ENCODE data around the gene ADAMTS19. TPM values are rescaled to one million over a fixed set of nuclear protein-coding genes. Genes with fewer than 3 reads are reported as not detected.

ADAMTS19 gene
- total RNA-seq, 1 donor, result 0.09 TPM

DNA sequence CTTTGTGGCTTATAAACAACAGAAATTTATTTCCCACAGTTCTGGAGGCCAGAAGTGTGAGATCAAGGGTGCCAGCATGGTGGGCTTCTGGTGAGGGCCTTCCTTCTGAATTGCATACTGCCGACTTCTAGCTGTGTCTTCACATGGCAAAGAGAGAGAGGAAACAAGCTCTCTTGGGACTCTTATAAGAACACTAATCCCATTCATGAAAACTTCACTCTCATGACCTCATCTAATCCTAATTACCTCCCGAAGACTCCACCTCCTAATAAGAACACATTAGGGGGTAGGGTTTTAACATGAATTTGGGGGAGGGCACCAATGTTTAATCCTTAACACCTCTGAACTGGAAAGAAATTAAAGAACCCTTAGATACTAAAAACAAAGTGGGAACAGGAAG lies 211.9 kb downstream of the ADAMTS19 start:
- no peak for DNase-seq (ENCODE audit: low read depth)
- H3K4me3 ChIP-seq (ENCODE audit: low read depth, low read length), result no peak overlapping the region
- TF ChIP-seq, protein P1, sequence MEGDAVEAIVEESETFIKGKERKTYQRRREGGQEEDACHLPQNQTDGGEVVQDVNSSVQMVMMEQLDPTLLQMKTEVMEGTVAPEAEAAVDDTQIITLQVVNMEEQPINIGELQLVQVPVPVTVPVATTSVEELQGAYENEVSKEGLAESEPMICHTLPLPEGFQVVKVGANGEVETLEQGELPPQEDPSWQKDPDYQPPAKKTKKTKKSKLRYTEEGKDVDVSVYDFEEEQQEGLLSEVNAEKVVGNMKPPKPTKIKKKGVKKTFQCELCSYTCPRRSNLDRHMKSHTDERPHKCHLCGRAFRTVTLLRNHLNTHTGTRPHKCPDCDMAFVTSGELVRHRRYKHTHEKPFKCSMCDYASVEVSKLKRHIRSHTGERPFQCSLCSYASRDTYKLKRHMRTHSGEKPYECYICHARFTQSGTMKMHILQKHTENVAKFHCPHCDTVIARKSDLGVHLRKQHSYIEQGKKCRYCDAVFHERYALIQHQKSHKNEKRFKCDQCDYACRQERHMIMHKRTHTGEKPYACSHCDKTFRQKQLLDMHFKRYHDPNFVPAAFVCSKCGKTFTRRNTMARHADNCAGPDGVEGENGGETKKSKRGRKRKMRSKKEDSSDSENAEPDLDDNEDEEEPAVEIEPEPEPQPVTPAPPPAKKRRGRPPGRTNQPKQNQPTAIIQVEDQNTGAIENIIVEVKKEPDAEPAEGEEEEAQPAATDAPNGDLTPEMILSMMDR (IDR thresholded peaks at IDR 0.05; ENCODE audit: insufficient read depth, low read length), result no peak

DNA sequence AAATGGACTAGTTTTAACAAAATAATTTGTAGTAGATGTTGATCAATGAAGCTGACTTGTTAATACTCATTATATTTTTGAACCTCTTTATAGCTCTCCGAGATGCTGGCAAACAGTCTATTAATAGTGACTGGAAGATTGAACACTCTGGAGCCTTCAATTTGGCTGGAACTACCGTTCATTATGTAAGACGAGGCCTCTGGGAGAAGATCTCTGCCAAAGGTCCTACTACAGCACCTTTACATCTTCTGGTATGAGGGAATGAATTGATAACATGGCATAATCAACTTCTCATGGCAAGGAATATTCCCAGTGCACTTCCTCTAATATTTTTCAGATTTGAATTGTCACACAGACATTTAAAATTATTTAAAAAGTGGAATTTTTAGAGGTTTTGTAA lies 219.6 kb downstream of the ADAMTS19 start:
- H3K4me3 ChIP-seq (ENCODE audit: low read depth, low read length), result no peak overlapping the region
- DNase-seq (ENCODE audit: low read depth), result no peak
- TF ChIP-seq, protein P1 (IDR thresholded peaks at IDR 0.05; ENCODE audit: insufficient read depth, low read length), result no peak

DNA sequence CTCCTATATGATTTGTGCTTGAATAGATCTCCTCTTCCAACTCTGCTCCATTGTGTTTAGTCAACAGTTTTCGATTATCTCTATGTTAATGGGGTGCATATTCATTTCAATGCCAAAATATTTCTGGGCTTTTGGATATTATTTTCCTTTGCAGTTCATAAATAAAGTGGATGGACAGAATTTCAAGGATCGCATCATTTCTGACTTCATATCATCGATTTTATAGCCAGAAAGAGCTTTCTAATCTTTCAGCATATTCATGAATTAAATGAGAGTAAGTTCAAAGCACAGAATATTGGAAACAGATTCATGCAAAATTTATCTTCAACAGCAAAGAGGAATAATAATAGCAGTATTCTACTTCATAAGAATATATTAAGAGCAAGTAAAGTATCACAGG lies 227.8 kb downstream of the ADAMTS19 start:
- DNase-seq (ENCODE audit: low read depth), result no peak
- TF ChIP-seq, protein P1 (IDR thresholded peaks at IDR 0.05; ENCODE audit: insufficient read depth, low read length), result no peak
- no peak overlapping the region for H3K4me3 ChIP-seq (ENCODE audit: low read depth, low read length)

DNA sequence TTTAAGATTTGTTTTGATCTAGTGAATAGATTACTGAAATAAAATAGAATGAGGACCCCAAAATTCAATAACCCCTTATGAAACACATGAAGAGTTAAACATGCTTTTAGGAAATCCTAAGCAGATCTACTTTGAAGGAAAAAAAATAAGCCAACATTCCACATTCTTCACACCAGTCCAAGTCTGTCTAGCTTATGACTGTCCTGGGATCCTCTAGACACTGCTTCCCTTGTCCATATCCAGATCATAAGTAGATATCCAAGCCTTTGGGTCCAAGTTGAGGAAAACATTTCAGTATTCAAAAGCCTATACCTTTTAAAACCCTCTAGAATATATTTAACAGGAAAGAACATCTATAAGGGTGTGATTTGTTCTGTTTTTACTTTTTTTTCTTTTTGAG lies 228.9 kb downstream of the ADAMTS19 start:
- no peak for DNase-seq (ENCODE audit: low read depth)
- TF ChIP-seq, protein P1 (IDR thresholded peaks at IDR 0.05; ENCODE audit: insufficient read depth, low read length), result no peak
- no peak overlapping the region for H3K4me3 ChIP-seq (ENCODE audit: low read depth, low read length)

DNA sequence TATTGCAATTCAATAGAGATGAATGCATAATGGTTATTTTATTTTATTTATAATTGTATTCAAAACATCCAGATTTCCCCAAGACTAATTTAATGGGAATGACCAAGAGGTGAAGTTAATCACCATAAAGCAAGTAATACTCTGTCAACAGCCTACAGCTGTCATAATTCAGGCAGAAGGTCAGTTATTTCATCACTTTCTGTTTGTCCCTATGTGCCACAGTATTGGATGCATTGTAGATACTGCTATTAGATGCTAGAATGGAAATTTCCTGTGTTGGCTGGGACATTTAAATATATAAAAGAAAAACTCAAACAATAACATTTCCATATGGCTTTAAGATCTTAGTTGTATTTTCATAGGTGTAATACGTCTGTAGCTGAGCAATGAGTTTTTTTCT lies 231.1 kb downstream of the ADAMTS19 start:
- no peak for DNase-seq (ENCODE audit: low read depth)

DNA sequence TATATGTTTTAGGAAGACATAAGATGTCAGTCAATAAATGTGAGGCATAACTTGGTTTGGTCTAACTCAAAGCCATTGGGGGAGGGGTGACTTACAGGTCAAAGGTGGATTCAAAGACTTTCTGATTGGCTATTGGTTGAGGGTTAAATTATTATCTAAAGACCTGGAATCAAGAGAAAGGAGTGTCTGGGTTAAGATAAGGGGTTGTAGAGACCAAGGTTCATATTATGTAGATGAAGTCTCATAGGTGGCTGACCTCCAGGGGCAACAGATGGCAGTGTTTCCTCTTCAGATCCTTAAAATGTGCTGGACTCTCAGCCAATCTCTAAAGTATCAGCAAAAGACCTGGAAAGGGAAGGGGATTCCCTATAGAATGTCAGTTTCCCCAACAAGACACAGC lies 236.5 kb downstream of the ADAMTS19 start:
- H3K4me3 ChIP-seq (ENCODE audit: low read depth, low read length), result no peak overlapping the region
- DNase-seq (ENCODE audit: low read depth), result no peak
- TF ChIP-seq, protein P1 (IDR thresholded peaks at IDR 0.05; ENCODE audit: insufficient read depth, low read length), result no peak

More for the DNA sequence above, 231.1 kb downstream of the ADAMTS19 start:
- no peak overlapping the region for H3K4me3 ChIP-seq (ENCODE audit: low read depth, low read length)
- TF ChIP-seq, protein P1 (IDR thresholded peaks at IDR 0.05; ENCODE audit: insufficient read depth, low read length), result no peak

DNA sequence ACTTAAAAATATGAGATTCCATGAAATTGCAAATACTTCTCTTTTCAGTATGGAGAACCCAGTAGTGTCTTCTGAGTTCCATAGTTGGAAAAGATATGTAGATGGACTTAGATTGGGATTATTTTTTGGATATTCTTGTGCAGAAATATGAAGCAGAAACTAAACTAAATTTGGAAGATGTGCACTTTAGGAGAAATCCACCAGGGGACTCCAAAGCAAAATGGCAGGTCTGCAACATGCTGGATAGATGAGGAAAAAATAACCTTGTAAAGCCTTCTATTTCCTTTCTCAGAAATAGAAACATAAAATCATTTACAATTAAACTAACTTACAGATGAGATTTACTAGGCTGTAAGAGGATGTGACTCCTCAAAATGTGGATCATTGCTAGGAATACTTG lies 238.6 kb downstream of the ADAMTS19 start:
- no peak overlapping the region for H3K4me3 ChIP-seq (ENCODE audit: low read depth, low read length)
- TF ChIP-seq, protein P1 (IDR thresholded peaks at IDR 0.05; ENCODE audit: insufficient read depth, low read length), result peak; percentile 35
- no peak for DNase-seq (ENCODE audit: low read depth)
